Measurements from ENCODE around the gene KIF26A.

The KIF26A gene

GRCh38 chr14:104096318-104096717, 42.1 kb upstream of the KIF26A start:
- H3K79me2 ChIP-seq (ENCODE audit: low read length): no peaks in the 10 kb centered on the region
- H3K27ac ChIP-seq (ENCODE audit: low read length): no peak overlapping the region
- no peak overlapping the region for H2AFZ ChIP-seq (ENCODE audit: low read length)
- no peaks in the 10 kb centered on the region for H3F3A ChIP-seq (ENCODE audit: insufficient read depth, low read length)
- no peaks in the 10 kb centered on the region for H3K4me1 ChIP-seq (ENCODE audit: low read length)
- H3K4me3 ChIP-seq (ENCODE audit: low read length): no peak overlapping the region
- no peaks in the 10 kb centered on the region for H3K9me2 ChIP-seq (replicated peaks; ENCODE audit: insufficient read depth, low read length)
- H4K20me1 ChIP-seq (ENCODE audit: insufficient read depth, low read length): no peaks in the 10 kb centered on the region
- H3K27me3 ChIP-seq (replicated peaks; ENCODE audit: insufficient read depth, low read length): 0 out of 2 replicates have a peak, but pooled peaks cover 1% of the 10 kb centered on the region
- no peaks in the 10 kb centered on the region for H3K36me3 ChIP-seq (replicated peaks; ENCODE audit: insufficient read depth, low read length)
- H3K9ac ChIP-seq (ENCODE audit: low read length): no peak overlapping the region
- TF ChIP-seq EZH2phosphoT487 (IDR thresholded peaks at IDR 0.05; ENCODE audit: low read length): no peak
- TF ChIP-seq CTCF (IDR thresholded peaks at IDR 0.05; ENCODE audit: low read length): no peak
- no peak for DNase-seq
- H3K9me3 ChIP-seq (replicated peaks; ENCODE audit: insufficient read depth, low read length): no peaks in the 10 kb centered on the region
- no peak overlapping the region for H3K4me2 ChIP-seq (ENCODE audit: low read depth, low read length)

GRCh38 chr14:104096751-104097700, 41.4 kb upstream of the KIF26A start:
- no peak for DNase-seq
- no peaks in the 10 kb centered on the region for H3K27me3 ChIP-seq (replicated peaks; ENCODE audit: insufficient read depth, low read length)
- H4K20me1 ChIP-seq (ENCODE audit: insufficient read depth, low read length): no peaks in the 10 kb centered on the region
- H3K9me3 ChIP-seq (replicated peaks; ENCODE audit: insufficient read depth, low read length): no peaks in the 10 kb centered on the region
- no peak overlapping the region for H3K27ac ChIP-seq (ENCODE audit: low read length)
- no peak for TF ChIP-seq EZH2 (optimal IDR thresholded peaks at IDR 0.05; ENCODE audit: low read depth, low read length)
- no peak overlapping the region for H3K4me2 ChIP-seq (ENCODE audit: low read depth, low read length)
- H3K4me1 ChIP-seq (ENCODE audit: low read length): no peaks in the 10 kb centered on the region
- no peak overlapping the region for H3K9ac ChIP-seq (ENCODE audit: low read length)
- no peaks in the 10 kb centered on the region for H3F3A ChIP-seq (ENCODE audit: insufficient read depth, low read length)
- no peaks in the 10 kb centered on the region for H3K36me3 ChIP-seq (replicated peaks; ENCODE audit: insufficient read depth, low read length)
- H3K79me2 ChIP-seq (ENCODE audit: low read length): no peaks in the 10 kb centered on the region
- no peak overlapping the region for H2AFZ ChIP-seq (ENCODE audit: low read length)
- no peaks in the 10 kb centered on the region for H3K9me2 ChIP-seq (replicated peaks; ENCODE audit: insufficient read depth, low read length)
- H3K4me3 ChIP-seq (ENCODE audit: low read length): no peak overlapping the region

GRCh38 chr14:104098272-104099095, 39.9 kb upstream of the KIF26A start:
- no peaks in the 10 kb centered on the region for H3K79me2 ChIP-seq (ENCODE audit: low read length)
- no peaks in the 10 kb centered on the region for H4K20me1 ChIP-seq (ENCODE audit: insufficient read depth, low read length)
- H2AFZ ChIP-seq (ENCODE audit: low read length): no peak overlapping the region
- H3K27ac ChIP-seq (ENCODE audit: low read length): no peak overlapping the region
- no peaks in the 10 kb centered on the region for H3F3A ChIP-seq (ENCODE audit: insufficient read depth, low read length)
- no peaks in the 10 kb centered on the region for H3K27me3 ChIP-seq (replicated peaks; ENCODE audit: insufficient read depth, low read length)
- H3K36me3 ChIP-seq (replicated peaks; ENCODE audit: insufficient read depth, low read length): no peaks in the 10 kb centered on the region
- H3K9ac ChIP-seq (ENCODE audit: low read length): no peak overlapping the region
- no peaks in the 10 kb centered on the region for H3K9me3 ChIP-seq (replicated peaks; ENCODE audit: insufficient read depth, low read length)
- H3K4me1 ChIP-seq (ENCODE audit: low read length): no peaks in the 10 kb centered on the region
- H3K9me2 ChIP-seq (replicated peaks; ENCODE audit: insufficient read depth, low read length): no peaks in the 10 kb centered on the region
- no peak overlapping the region for H3K4me2 ChIP-seq (ENCODE audit: low read depth, low read length)
- no peak overlapping the region for H3K4me3 ChIP-seq (ENCODE audit: low read length)
- TF ChIP-seq EZH2 (optimal IDR thresholded peaks at IDR 0.05; ENCODE audit: low read depth, low read length) (no peak), CTCF (IDR thresholded peaks at IDR 0.05; ENCODE audit: low read length) (no peak), EZH2phosphoT487 (IDR thresholded peaks at IDR 0.05; ENCODE audit: low read length) (no peak)
- no peak for DNase-seq
